Panc1 (cell line): ENCODE results near the gene PSMA2. TPM values are rescaled to one million over a fixed set of nuclear protein-coding genes. Genes with fewer than 3 reads are reported as not detected.

Experiments used
- ATAC-seq: fragments of 200-7000 bp; cut with Tn5 transposase; 2 replicates; pipeline ENCODE4 v1.9.1; 2020; ENCODE audit warnings: mild to moderate bottlenecking, moderate library complexity
- BruUV-seq: library from RNA; stranded (reverse); fragments of 400-500 nt; replicated peaks from 2 replicates; lab custom pipeline; 2021; lab: Mats Ljungman, UMichigan
- CTCF ChIA-PET: fragments of 300-600 bp; sonication (Branson Sonifier 250); formaldehyde crosslinking; loops from one replicate; lab custom pipeline; 2022; ENCODE audit warnings: antibody characterized with exemption; lab: Charles Lee
- POLR2A ChIA-PET: fragments of 300-600 bp; sonication (Branson Sonifier 250); formaldehyde crosslinking; loops from one replicate; lab custom pipeline; 2022; ENCODE audit warnings: antibody characterized with exemption; lab: Charles Lee
- DNase-seq: peaks from one replicate; pipeline ENCODE4 v3.0.0-alpha.2; 2010; ENCODE audit warnings: low read depth, low spot score
- H3K27ac ChIP-seq: 2 replicates; pipeline ENCODE4 v1.5.1; 2011; ENCODE audit warnings: mild to moderate bottlenecking, low read length, inconsistent platforms
- H3K27me3 ChIP-seq: fragments of 200-500 bp; sonication (Bioruptor generic); 2 replicates; pipeline ENCODE4 v1.6.0; 2014; ENCODE audit warnings: low read length, inconsistent platforms; ENCODE audit not compliant: control insufficient read depth, insufficient read depth
- H3K36me3 ChIP-seq: fragments of 200-500 bp; sonication (Bioruptor generic); 2 replicates; pipeline ENCODE4 v1.5.1; 2014; ENCODE audit warnings: inconsistent platforms, mild to moderate bottlenecking, low read length, moderate library complexity; ENCODE audit not compliant: control insufficient read depth, insufficient read depth
- H3K4me1 ChIP-seq: 2 replicates; pipeline ENCODE4 v1.5.1; 2011; ENCODE audit warnings: inconsistent platforms, mild to moderate bottlenecking, low read length, moderate library complexity; ENCODE audit not compliant: control insufficient read depth, insufficient read depth
- H3K4me3 ChIP-seq, 2 experiments: 2 replicates each; pipeline ENCODE4 v1.5.1; 2011 to 2012; ENCODE audit warnings: low read depth in 2 of 2, low read length in 2 of 2, mild to moderate bottlenecking in 2 of 2, inconsistent platforms in 1 of 2, moderate library complexity in 1 of 2
- H3K9me3 ChIP-seq: fragments of 200-500 bp; sonication (Bioruptor generic); 2 replicates; pipeline ENCODE4 v1.5.1; 2014; ENCODE audit warnings: low read depth, mild to moderate bottlenecking, inconsistent platforms, low read length, moderate library complexity; ENCODE audit not compliant: control insufficient read depth, insufficient read depth
- POLR2AphosphoS5 ChIP-seq: IDR thresholded peaks from 2 replicates; pipeline ENCODE4 v1.6.1; 2012; ENCODE audit warnings: mild to moderate bottlenecking, low read depth, low read length, moderate library complexity
- SIN3A ChIP-seq: IDR thresholded peaks from 2 replicates; pipeline ENCODE4 v1.6.1; 2012; ENCODE audit warnings: low read depth, mild to moderate bottlenecking, low read length, moderate library complexity, borderline replicate concordance; ENCODE audit not compliant: insufficient read depth
- TCF7L2 ChIP-seq: IDR thresholded peaks from 2 replicates; pipeline ENCODE4 v1.6.1; 2011; ENCODE audit warnings: mild to moderate bottlenecking, low read depth, low read length, inconsistent platforms
- in situ Hi-C: cut with HindIII; loops from 2 replicates; pipeline ENCODE4 v1.10.0; 2016; ENCODE audit warnings: low sequenced_read_pairs, low pct_unique_long_range_greater_than_20kb
- intact Hi-C: fragments of 100-400 bp; cut with micrococcal nuclease; formaldehyde crosslinking; loops from one replicate; pipeline ENCODE4 v1.10.0; 2022; ENCODE audit not compliant: unreplicated experiment
- total RNA-seq: library from RNA; stranded (reverse); gene quantifications from one replicate; pipeline ENCODE4 v1.2.1, GENCODE V29; 2021; ENCODE audit not compliant: unreplicated experiment
- TF ChIP-seq, protein P1 (sequence below), 2 experiments: IDR thresholded peaks; 2 replicates each; pipeline ENCODE4 v1.6.1; 2011 to 2012; ENCODE audit warnings: low read depth in 2 of 2, control low read depth in 1 of 2, low read length in 1 of 2, mild to moderate bottlenecking in 1 of 2, moderate library complexity in 1 of 2; ENCODE audit not compliant: insufficient read depth in 1 of 2
- TF ChIP-seq, protein P2 (sequence below): fragments of 450-650 bp; IDR thresholded peaks from 2 replicates; pipeline ENCODE4 v1.5.1; 2017; ENCODE audit warnings: mild to moderate bottlenecking

Gene PSMA2
- total RNA-seq, 1 experiment from 2014 or later, result 180 TPM

DNA sequence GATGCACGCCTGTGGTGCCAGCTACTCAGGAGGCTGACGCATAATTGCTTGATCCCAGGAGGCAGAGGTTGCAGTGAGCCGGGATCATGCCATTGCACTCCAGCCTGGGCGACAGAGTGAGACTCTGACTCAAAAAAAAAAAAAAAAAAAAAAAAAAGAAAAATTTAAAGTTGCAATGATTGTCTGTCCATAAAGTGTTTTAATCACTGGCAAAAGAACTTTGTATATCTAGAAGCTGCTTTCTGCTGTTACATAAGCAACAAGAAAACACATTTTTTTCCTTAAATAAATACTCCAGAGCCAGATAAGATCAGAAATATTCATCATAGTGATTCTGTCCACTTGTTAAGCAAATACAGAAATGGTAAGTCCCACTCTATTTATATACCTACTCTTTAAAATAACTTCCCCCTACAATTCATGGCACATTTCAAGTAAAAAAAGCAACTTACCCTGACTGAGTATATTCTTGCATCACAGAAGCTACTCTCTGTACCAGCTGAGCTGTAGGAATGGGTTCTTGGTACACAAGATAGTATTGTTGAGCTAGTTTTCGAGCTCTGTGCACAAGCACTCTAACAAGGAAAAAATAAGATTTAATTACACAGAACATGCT, 7.6 kb downstream of the PSMA2 start:
- Histone ChIP-seq H3K9me3 (no peaks in the 10 kb centered on the region), H3K4me3 (no peak overlapping the region), H3K27ac (no peak overlapping the region), H3K4me1 (peaks cover 6% of the 10 kb centered on the region), H3K36me3 (peaks cover 61% of the 10 kb centered on the region), H3K27me3 (no peaks in the 10 kb centered on the region)
- ChIA-PET POLR2A (no interaction called here), CTCF (no interaction called here)
- DNase-seq, result no peak
- ATAC-seq, result no peak
- TF ChIP-seq, protein P1, sequence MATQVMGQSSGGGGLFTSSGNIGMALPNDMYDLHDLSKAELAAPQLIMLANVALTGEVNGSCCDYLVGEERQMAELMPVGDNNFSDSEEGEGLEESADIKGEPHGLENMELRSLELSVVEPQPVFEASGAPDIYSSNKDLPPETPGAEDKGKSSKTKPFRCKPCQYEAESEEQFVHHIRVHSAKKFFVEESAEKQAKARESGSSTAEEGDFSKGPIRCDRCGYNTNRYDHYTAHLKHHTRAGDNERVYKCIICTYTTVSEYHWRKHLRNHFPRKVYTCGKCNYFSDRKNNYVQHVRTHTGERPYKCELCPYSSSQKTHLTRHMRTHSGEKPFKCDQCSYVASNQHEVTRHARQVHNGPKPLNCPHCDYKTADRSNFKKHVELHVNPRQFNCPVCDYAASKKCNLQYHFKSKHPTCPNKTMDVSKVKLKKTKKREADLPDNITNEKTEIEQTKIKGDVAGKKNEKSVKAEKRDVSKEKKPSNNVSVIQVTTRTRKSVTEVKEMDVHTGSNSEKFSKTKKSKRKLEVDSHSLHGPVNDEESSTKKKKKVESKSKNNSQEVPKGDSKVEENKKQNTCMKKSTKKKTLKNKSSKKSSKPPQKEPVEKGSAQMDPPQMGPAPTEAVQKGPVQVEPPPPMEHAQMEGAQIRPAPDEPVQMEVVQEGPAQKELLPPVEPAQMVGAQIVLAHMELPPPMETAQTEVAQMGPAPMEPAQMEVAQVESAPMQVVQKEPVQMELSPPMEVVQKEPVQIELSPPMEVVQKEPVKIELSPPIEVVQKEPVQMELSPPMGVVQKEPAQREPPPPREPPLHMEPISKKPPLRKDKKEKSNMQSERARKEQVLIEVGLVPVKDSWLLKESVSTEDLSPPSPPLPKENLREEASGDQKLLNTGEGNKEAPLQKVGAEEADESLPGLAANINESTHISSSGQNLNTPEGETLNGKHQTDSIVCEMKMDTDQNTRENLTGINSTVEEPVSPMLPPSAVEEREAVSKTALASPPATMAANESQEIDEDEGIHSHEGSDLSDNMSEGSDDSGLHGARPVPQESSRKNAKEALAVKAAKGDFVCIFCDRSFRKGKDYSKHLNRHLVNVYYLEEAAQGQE (IDR thresholded peaks at IDR 0.05; ENCODE audit: insufficient read depth in 1 of 2, low read depth in 2 of 2, low read length in 1 of 2), result no peak
- TF ChIP-seq TCF7L2 (no peak), POLR2AphosphoS5 (no peak), SIN3A (no peak)
- TF ChIP-seq, protein P2, sequence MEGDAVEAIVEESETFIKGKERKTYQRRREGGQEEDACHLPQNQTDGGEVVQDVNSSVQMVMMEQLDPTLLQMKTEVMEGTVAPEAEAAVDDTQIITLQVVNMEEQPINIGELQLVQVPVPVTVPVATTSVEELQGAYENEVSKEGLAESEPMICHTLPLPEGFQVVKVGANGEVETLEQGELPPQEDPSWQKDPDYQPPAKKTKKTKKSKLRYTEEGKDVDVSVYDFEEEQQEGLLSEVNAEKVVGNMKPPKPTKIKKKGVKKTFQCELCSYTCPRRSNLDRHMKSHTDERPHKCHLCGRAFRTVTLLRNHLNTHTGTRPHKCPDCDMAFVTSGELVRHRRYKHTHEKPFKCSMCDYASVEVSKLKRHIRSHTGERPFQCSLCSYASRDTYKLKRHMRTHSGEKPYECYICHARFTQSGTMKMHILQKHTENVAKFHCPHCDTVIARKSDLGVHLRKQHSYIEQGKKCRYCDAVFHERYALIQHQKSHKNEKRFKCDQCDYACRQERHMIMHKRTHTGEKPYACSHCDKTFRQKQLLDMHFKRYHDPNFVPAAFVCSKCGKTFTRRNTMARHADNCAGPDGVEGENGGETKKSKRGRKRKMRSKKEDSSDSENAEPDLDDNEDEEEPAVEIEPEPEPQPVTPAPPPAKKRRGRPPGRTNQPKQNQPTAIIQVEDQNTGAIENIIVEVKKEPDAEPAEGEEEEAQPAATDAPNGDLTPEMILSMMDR, result no peak
- no TSS peak for BruUV-seq
- in situ Hi-C loops (no loop called here), intact Hi-C loops (no loop called here)

DNA sequence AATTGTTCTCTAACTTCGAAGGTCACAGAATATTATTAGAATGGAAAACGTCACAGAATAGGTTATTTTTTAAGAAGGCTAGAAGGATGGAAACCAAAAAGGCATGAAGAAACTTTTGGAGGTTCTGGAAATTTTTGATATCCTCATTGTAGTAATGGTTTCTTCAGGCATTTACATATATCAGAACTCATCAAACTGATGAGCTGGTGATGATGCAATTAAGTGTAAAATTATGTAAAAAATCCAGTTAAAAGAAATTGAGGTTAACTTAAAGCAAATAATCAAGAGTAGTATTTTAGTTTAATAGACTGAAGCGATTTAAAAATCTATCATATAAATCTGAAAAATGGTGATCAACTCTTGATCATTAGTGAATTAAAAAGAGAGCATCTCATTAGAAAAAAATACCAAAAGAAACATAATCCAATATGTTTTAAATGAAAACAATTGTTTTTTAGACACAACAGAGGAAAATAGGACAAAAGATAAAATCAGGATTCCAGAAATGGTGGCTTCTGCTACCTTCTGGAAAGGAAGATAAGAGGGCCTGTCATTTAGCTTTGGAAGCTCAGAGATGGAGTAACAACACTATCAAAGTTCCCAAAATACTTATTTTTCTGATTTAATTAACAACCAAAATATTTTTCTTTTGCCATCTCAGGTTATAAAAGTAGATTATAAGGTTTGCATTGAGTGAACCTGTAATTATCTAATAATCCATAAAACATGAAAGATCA, 9.8 kb downstream of the PSMA2 start:
- Histone ChIP-seq H3K27me3 (no peaks in the 10 kb centered on the region), H3K4me3 (no peak overlapping the region), H3K36me3 (peaks cover 72% of the 10 kb centered on the region), H3K9me3 (no peaks in the 10 kb centered on the region), H3K4me1 (no peaks in the 10 kb centered on the region), H3K27ac (no peak overlapping the region)
- CTCF ChIA-PET, result no interaction called here
- POLR2A ChIA-PET, result no interaction called here
- no TSS peak for BruUV-seq
- DNase-seq (no peak), ATAC-seq (no peak)
- intact Hi-C loops (no loop called here), in situ Hi-C loops (no loop called here)
- TF ChIP-seq SIN3A (no peak), POLR2AphosphoS5 (no peak), TCF7L2 (no peak)
- TF ChIP-seq, protein P2, result no peak
- TF ChIP-seq, protein P1 (IDR thresholded peaks at IDR 0.05; ENCODE audit: insufficient read depth in 1 of 2, low read depth in 2 of 2, low read length in 1 of 2), result no peak
